Endothelial cell of umbilical vein (primary cell): ENCODE data around the gene TMIGD2. TPM values are rescaled to one million over a fixed set of nuclear protein-coding genes. Genes with fewer than 3 reads are reported as not detected.

Experiments used
- BruUV-seq: library from RNA; stranded (reverse); fragments of 400-500 nt; replicated peaks from 2 replicates; lab custom pipeline; 2021; lab: Mats Ljungman, UMichigan
- CTCF ChIA-PET: fragments of 300-600, 350-600 bp; sonication (Branson Sonifier 250); formaldehyde crosslinking; loops from one replicate; lab custom pipeline; 2021; ENCODE audit warnings: antibody characterized with exemption, inconsistent platforms; lab: Charles Lee
- POLR2A ChIA-PET: fragments of 300-600, 350-600 bp; sonication (Branson Sonifier 250); formaldehyde crosslinking; loops from one replicate; lab custom pipeline; 2021; ENCODE audit warnings: antibody characterized with exemption, inconsistent platforms; lab: Charles Lee
- DNase-seq: peaks from one replicate; pipeline ENCODE4 v3.0.0-alpha.2; 2011; ENCODE audit warnings: low read depth, low spot score
- FAIRE-seq: peaks from 2 replicates; lab custom pipeline; 2011; peaks lifted over from hg19 to GRCh38; lab: Jason Lieb, UNC
- H2AFZ ChIP-seq: 2 replicates; pipeline ENCODE4 v1.6.0; 2012; ENCODE audit warnings: low read depth, low read length, control low read depth, inconsistent platforms
- H3K27ac ChIP-seq: 2 replicates; pipeline ENCODE4 v1.5.1; 2011; ENCODE audit warnings: low read depth, mild to moderate bottlenecking, control low read depth, low read length, moderate library complexity; ENCODE audit not compliant: insufficient read depth
- H3K27me3 ChIP-seq, 2 experiments: 2 replicates each; pipeline versions ENCODE4 v1.6.0 to v1.6.1; 2011; ENCODE audit warnings: low read length in 2 of 2, mixed read lengths in 1 of 2; ENCODE audit not compliant: control insufficient read depth in 2 of 2, insufficient read depth in 2 of 2
- H3K36me3 ChIP-seq, 2 experiments: 2 replicates in 1 of 2; 3 replicates in 1 of 2; pipeline ENCODE4 v1.5.1; 2011; ENCODE audit warnings: low read length in 2 of 2, mild to moderate bottlenecking in 1 of 2, moderate library complexity in 1 of 2; ENCODE audit not compliant: control insufficient read depth in 2 of 2, insufficient read depth in 2 of 2; ENCODE audit errors: extremely low read depth in 1 of 2
- H3K4me1 ChIP-seq: 3 replicates; pipeline ENCODE4 v1.5.1; 2011; ENCODE audit warnings: mild to moderate bottlenecking, low read length; ENCODE audit not compliant: control insufficient read depth, insufficient read depth; ENCODE audit errors: extremely low read depth
- H3K4me2 ChIP-seq: 2 replicates; pipeline ENCODE4 v1.6.1; 2011; ENCODE audit warnings: low read length, control low read depth, mixed read lengths; ENCODE audit not compliant: insufficient read depth
- H3K4me3 ChIP-seq, 3 experiments: fragments of 200-600 bp in 1 of 3; sonication (generic), shearing (Covaris generic) in 1 of 3; replicated peaks in 1 of 3; 2 replicates each; pipeline ENCODE4 v1.5.1; 2011 to 2016; ENCODE audit warnings: control low read depth in 3 of 3, low read length in 3 of 3, mild to moderate bottlenecking in 2 of 3, inconsistent platforms in 1 of 3, low read depth in 1 of 3, moderate library complexity in 1 of 3; ENCODE audit not compliant: insufficient read depth in 1 of 3
- H3K79me2 ChIP-seq: 2 replicates; pipeline ENCODE4 v1.6.0; 2012; ENCODE audit warnings: low read length, inconsistent platforms; ENCODE audit not compliant: control insufficient read depth, insufficient read depth
- H3K9ac ChIP-seq: replicated peaks from 2 replicates; pipeline ENCODE3; 2011; ENCODE audit warnings: low read length, control low read depth; ENCODE audit not compliant: insufficient read depth; ENCODE audit errors: extremely low read depth
- H3K9me1 ChIP-seq: replicated peaks from 3 replicates; pipeline ENCODE4 v1.6.0; 2011; ENCODE audit warnings: mild to moderate bottlenecking, low read length; ENCODE audit not compliant: control insufficient read depth, insufficient read depth; ENCODE audit errors: extremely low read depth
- H3K9me3 ChIP-seq: replicated peaks from 2 replicates; pipeline ENCODE4 v1.5.1; 2012; ENCODE audit warnings: low read length, inconsistent platforms; ENCODE audit not compliant: control insufficient read depth, insufficient read depth
- H4K20me1 ChIP-seq: replicated peaks from 2 replicates; pipeline ENCODE3; 2011; ENCODE audit warnings: mild to moderate bottlenecking, low read length; ENCODE audit not compliant: control insufficient read depth, insufficient read depth; ENCODE audit errors: extremely low read depth
- EZH2 ChIP-seq: IDR thresholded peaks from 2 replicates; pipeline ENCODE4 v1.6.1; 2012; ENCODE audit warnings: borderline replicate concordance, low read depth, mild to moderate bottlenecking, moderate library complexity, low read length, inconsistent platforms; ENCODE audit not compliant: severe bottlenecking
- FOS ChIP-seq: IDR thresholded peaks from 2 replicates; pipeline ENCODE4 v1.6.1; 2011; ENCODE audit warnings: mild to moderate bottlenecking, low read length, moderate library complexity, borderline replicate concordance; ENCODE audit not compliant: insufficient read depth
- GATA2 ChIP-seq: IDR thresholded peaks from 2 replicates; pipeline ENCODE4 v1.7.0; 2011; ENCODE audit warnings: low read depth, mild to moderate bottlenecking, moderate library complexity, mixed read lengths, low read length; ENCODE audit not compliant: insufficient read length, insufficient read depth
- MYC ChIP-seq: IDR thresholded peaks from one replicate; pipeline ENCODE4 v1.6.1; 2011; ENCODE audit warnings: mild to moderate bottlenecking, low read depth, low read length
- POLR2A ChIP-seq: IDR thresholded peaks from 2 replicates; pipeline ENCODE4 v1.6.1; 2012; ENCODE audit warnings: low read depth, mild to moderate bottlenecking, control low read depth, low read length
- POLR2AphosphoS5 ChIP-seq: IDR thresholded peaks from 2 replicates; pipeline ENCODE4 v1.6.1; 2012; ENCODE audit warnings: low read depth, mild to moderate bottlenecking, control low read depth, low read length, moderate library complexity; ENCODE audit not compliant: insufficient read depth
- dilution Hi-C: fragments of 300-500 bp; cut with MboI; formaldehyde crosslinking; loops from one replicate; pipeline ENCODE4 v1.15.0; 2019; ENCODE audit warnings: low sequenced_read_pairs; ENCODE audit not compliant: extremely low pct_ligation_motif_present
- intact Hi-C: fragments of 100-400 bp; cut with micrococcal nuclease; formaldehyde crosslinking; loops from one replicate; pipeline ENCODE4 v1.10.0; 2022
- polyA plus RNA-seq, 4 experiments: library from polyadenylated mRNA; depleted of rRNA in 3 of 4; stranded (reverse) in 3 of 4; unstranded in 1 of 4; fragments of >200 nt; gene quantifications; 2 replicates each; pipeline versions ENCODE4 v1.2.1 to v1.2.3, GENCODE V29; 2011 to 2012; ENCODE audit warnings: missing spikeins in 1 of 4
- total RNA-seq: library from RNA; stranded (reverse); gene quantifications from 2 replicates; pipeline ENCODE4 v1.2.3, GENCODE V29; 2021

Gene TMIGD2
- total and polyA plus RNA-seq, 2 donors (not counting 3 experiments of a cell fraction or from before 2014, with no cell fraction given): not detected

GRCh38 chr19:4260613-4261191 is 41.5 kb downstream of the TMIGD2 start:
- intact Hi-C loops (no loop called here), dilution Hi-C loops (no loop called here)
- BruUV-seq: no TSS peak
- ChIA-PET CTCF (interaction anchor here (0.9 kb wide), 1 partner anchor 92 kb away, joined by 3 read pairs; no protein-coding TSS in a partner anchor), POLR2A (no interaction called here)
- DNase-seq (no peak), FAIRE-seq (no peak)
- Histone ChIP-seq H3K9ac (no peak overlapping the region), H3K9me3 (no peaks in the 10 kb centered on the region), H3K4me1 (no peaks in the 10 kb centered on the region), H3K79me2 (no peaks in the 10 kb centered on the region), H2AFZ (no peak overlapping the region), H3K36me3 (peaks cover 10 to 26% of the 10 kb centered on the region in 2 experiments), H4K20me1 (no peaks in the 10 kb centered on the region), H3K4me3 (no peak overlapping the region), H3K9me1 (no peaks in the 10 kb centered on the region), H3K4me2 (no peak overlapping the region), H3K27ac (no peak overlapping the region), H3K27me3 (no peaks in the 10 kb centered on the region)
- TF ChIP-seq FOS (no peak), GATA2 (no peak), POLR2A (no peak)

GRCh38 chr19:4258181-4258580 is 44.0 kb downstream of the TMIGD2 start:
- no peak for FAIRE-seq
- Histone ChIP-seq H3K36me3 (peaks cover 10 to 35% of the 10 kb centered on the region in 2 experiments), H3K4me2 (no peak overlapping the region), H3K27me3 (no peaks in the 10 kb centered on the region), H3K27ac (no peak overlapping the region), H4K20me1 (no peaks in the 10 kb centered on the region), H2AFZ (no peak overlapping the region), H3K9ac (no peak overlapping the region), H3K4me3 (no peak overlapping the region), H3K9me3 (no peaks in the 10 kb centered on the region), H3K79me2 (no peaks in the 10 kb centered on the region), H3K4me1 (no peaks in the 10 kb centered on the region), H3K9me1 (no peaks in the 10 kb centered on the region)
- no peak for TF ChIP-seq MYC
- no peak for TF ChIP-seq EZH2
- TF ChIP-seq POLR2AphosphoS5: no peak
- no peak for TF ChIP-seq GATA2
- intact Hi-C loops: no loop called here
- DNase-seq: no peak
- ChIA-PET POLR2A (no interaction called here), CTCF (interaction anchor here (1.7 kb wide), 1 partner anchor 10 kb away, joined by 9 read pairs; no protein-coding TSS in a partner anchor)
- dilution Hi-C loops: no loop called here
- no TSS peak for BruUV-seq
